GM12878 (cell line): ENCODE data around the gene CACNA2D1. TPM values are rescaled to one million over a fixed set of nuclear protein-coding genes. Genes with fewer than 3 reads are reported as not detected.

Source experiments
- ATAC-seq: fragments of 200-7000 bp; cut with Tn5 transposase; 3 replicates; pipeline ENCODE4 v1.9.1; 2020; ENCODE audit warnings: mild to moderate bottlenecking, moderate library complexity
- BruUV-seq: library from RNA; stranded (reverse); fragments of 400-500 nt; replicated peaks from 2 replicates; lab custom pipeline; 2021; lab: Mats Ljungman, UMichigan
- CTCF ChIA-PET: fragments of 300-600 bp; sonication (Branson Sonifier 250); formaldehyde crosslinking; extraction: SDS; loops from one replicate; lab custom pipeline; 2021; ENCODE audit warnings: inconsistent platforms; lab: Yijun Ruan, JAX
- POLR2A ChIA-PET: fragments of 350-600 bp; formaldehyde crosslinking; extraction: SDS; loops from one replicate; lab custom pipeline; 2021; ENCODE audit warnings: inconsistent platforms; lab: Charles Lee
- RAD21 ChIA-PET: fragments of 300-600 bp; sonication (Branson Sonifier 250); formaldehyde crosslinking; loops from one replicate; lab custom pipeline; 2023; ENCODE audit warnings: antibody characterized with exemption; ENCODE audit not compliant: unreplicated experiment; lab: Charles Lee
- SMC1A ChIA-PET: fragments of 300-600 bp; sonication (Branson Sonifier 250); formaldehyde crosslinking; loops from one replicate; lab custom pipeline; 2023; ENCODE audit not compliant: unreplicated experiment, uncharacterized antibody; lab: Charles Lee
- DNase-seq: peaks from one replicate; pipeline ENCODE4 v3.0.0-alpha.2; 2011; ENCODE audit warnings: low read depth, low spot score
- FAIRE-seq: peaks from 3 replicates; lab custom pipeline; 2011; peaks lifted over from hg19 to GRCh38; lab: Jason Lieb, UNC
- H2AFZ ChIP-seq: 2 replicates; pipeline ENCODE4 v1.6.0; 2011; ENCODE audit warnings: low read depth, low read length, control low read depth; ENCODE audit not compliant: control insufficient read depth
- H3K27ac ChIP-seq: 2 replicates; pipeline ENCODE4 v1.5.1; 2011; ENCODE audit warnings: control low read depth; ENCODE audit not compliant: control insufficient read depth, insufficient read depth
- H3K27me3 ChIP-seq, 2 experiments: replicated peaks in 1 of 2; 2 replicates each; pipeline versions ENCODE4 v1.6.0 to v1.6.1; 2011; ENCODE audit warnings: low read length in 1 of 2; ENCODE audit not compliant: control insufficient read depth in 2 of 2, insufficient read depth in 2 of 2
- H3K36me3 ChIP-seq, 2 experiments: 2 replicates each; pipeline ENCODE4 v1.5.1; 2011; ENCODE audit warnings: low read length in 1 of 2; ENCODE audit not compliant: control insufficient read depth in 2 of 2, insufficient read depth in 2 of 2
- H3K4me1 ChIP-seq: 2 replicates; pipeline ENCODE4 v1.6.1; 2011; ENCODE audit warnings: mild to moderate bottlenecking, low read length, moderate library complexity, mixed read lengths; ENCODE audit not compliant: control insufficient read depth, insufficient read depth
- H3K4me2 ChIP-seq: 2 replicates; pipeline ENCODE4 v1.6.0; 2011; ENCODE audit warnings: control low read depth; ENCODE audit not compliant: control insufficient read depth, insufficient read depth
- H3K4me3 ChIP-seq: fragments of 200-600 bp; sonication (generic); 2 replicates; pipeline ENCODE4 v1.5.1; 2016
- H3K79me2 ChIP-seq: 2 replicates; pipeline ENCODE4 v1.6.0; 2011; ENCODE audit warnings: low read length; ENCODE audit not compliant: control insufficient read depth, insufficient read depth
- H3K9ac ChIP-seq: 2 replicates; pipeline ENCODE4 v1.8.0; 2011; ENCODE audit warnings: low read length, control low read depth, mixed read lengths; ENCODE audit not compliant: control insufficient read depth, insufficient read depth
- H3K9me3 ChIP-seq: replicated peaks from 3 replicates; pipeline ENCODE4 v1.5.1; 2011; ENCODE audit warnings: mild to moderate bottlenecking, low read length; ENCODE audit not compliant: control insufficient read depth, insufficient read depth
- H4K20me1 ChIP-seq: 2 replicates; pipeline ENCODE4 v1.6.0; 2011; ENCODE audit not compliant: control insufficient read depth, insufficient read depth
- E2F4 ChIP-seq: IDR thresholded peaks from 2 replicates; pipeline ENCODE4 v1.6.1; 2012; ENCODE audit warnings: low read depth, low read length, improper control_type of control experiment
- ESRRA ChIP-seq: IDR thresholded peaks from 2 replicates; pipeline ENCODE4 v1.6.1; 2012; ENCODE audit warnings: mild to moderate bottlenecking, low read length, improper control_type of control experiment
- IRF4 ChIP-seq: IDR thresholded peaks from 2 replicates; pipeline ENCODE4 v1.6.1; 2011; ENCODE audit warnings: low read depth, low read length
- KAT2A ChIP-seq: conservative IDR thresholded peaks from 2 replicates; pipeline ENCODE4 v1.6.1; 2011; ENCODE audit warnings: low read depth, low read length; ENCODE audit not compliant: control insufficient read depth
- NFXL1 ChIP-seq: fragments of 450-650 bp; IDR thresholded peaks from 2 replicates; pipeline ENCODE4 v1.6.1; 2017; ENCODE audit warnings: antibody characterized with exemption, mild to moderate bottlenecking, borderline replicate concordance
- PAX5 ChIP-seq: IDR thresholded peaks from 2 replicates; pipeline ENCODE4 v1.6.1; 2011; ENCODE audit warnings: low read depth, low read length, borderline replicate concordance
- SPI1 ChIP-seq: IDR thresholded peaks from 2 replicates; pipeline ENCODE4 v1.6.1; 2011; ENCODE audit warnings: low read depth, mild to moderate bottlenecking, low read length, moderate library complexity, borderline replicate concordance; ENCODE audit not compliant: insufficient read depth
- SRF ChIP-seq, 2 experiments: IDR thresholded peaks; 2 replicates each; pipeline ENCODE4 v1.6.1; 2011; ENCODE audit warnings: low read depth in 2 of 2, low read length in 2 of 2, mild to moderate bottlenecking in 1 of 2, moderate library complexity in 1 of 2
- in situ Hi-C: fragments of 300-500 bp; cut with MboI; formaldehyde crosslinking; loops from 9 replicates; pipeline ENCODE4 v1.14.3; 2018; ENCODE audit warnings: mixed read lengths
- intact Hi-C: fragments of 100-400 bp; cut with micrococcal nuclease; formaldehyde crosslinking; loops from one replicate; pipeline ENCODE4 v1.14.2; 2022; ENCODE audit not compliant: unreplicated experiment
- polyA plus RNA-seq, 11 experiments: library from polyadenylated mRNA; depleted of rRNA in 4 of 11; unstranded in 6 of 11; stranded (reverse) in 5 of 11; fragments of >200 nt; fragmentation: Nextera tagmentation in 4 of 11; fragmentation: Illumina TruSeq in 1 of 11; extraction: Ambion mirVana in 4 of 11; extraction: Trizol in 1 of 11; gene quantifications; 1 replicate in 1 of 11; 2 replicates in 10 of 11; pipeline versions ENCODE4 v1.2.1 to v1.2.3, GENCODE V29; 2011 to 2016; ENCODE audit warnings: inconsistent platforms in 2 of 11, missing spikeins in 2 of 11, low read depth in 1 of 11
- total RNA-seq, 4 experiments: library from RNA; depleted of rRNA in 3 of 4; stranded (reverse); fragments of >200 nt in 3 of 4; fragmentation: Illumina TruSeq in 1 of 4; extraction: Trizol in 1 of 4; gene quantifications; 2 replicates each; pipeline versions ENCODE4 v1.2.1 to v1.2.3, GENCODE V29; 2013 to 2021

CACNA2D1 gene
- total and polyA plus RNA-seq, 10 of the 15 experiments (the other 5 are each of a cell fraction or from before 2014, with no cell fraction given), result 0.14 to 14.8 (median 0.97) TPM

GRCh38 chr7:82162289-82162688 is 281.3 kb downstream of the CACNA2D1 start (continued):
- no peak for TF ChIP-seq E2F4
- TF ChIP-seq KAT2A, result no peak
- no peak for TF ChIP-seq PAX5
- no peak for TF ChIP-seq ESRRA
- no peak for TF ChIP-seq NFXL1

GRCh38 chr7:82158327-82158726 is 285.2 kb downstream of the CACNA2D1 start:
- Histone ChIP-seq H3K36me3 (no peaks in the 10 kb centered on the region), H3K9ac (no peak overlapping the region), H3K27me3 (no peaks in the 10 kb centered on the region), H3K9me3 (no peaks in the 10 kb centered on the region), H3K79me2 (no peaks in the 10 kb centered on the region), H2AFZ (no peak overlapping the region), H3K4me1 (no peaks in the 10 kb centered on the region), H4K20me1 (no peaks in the 10 kb centered on the region), H3K4me3 (no peak overlapping the region), H3K27ac (no peak overlapping the region), H3K4me2 (no peak overlapping the region)
- ATAC-seq, result no peak
- RAD21 ChIA-PET, result interaction anchor here (1.0 to 1.4 kb wide), 2 partner anchors 8 to 12 kb away, joined by 3 read pairs; no protein-coding TSS in a partner anchor
- TF ChIP-seq SPI1 (no peak), IRF4 (no peak), SRF (IDR thresholded peaks at IDR 0.05; ENCODE audit: low read depth in 2 of 2, low read length in 2 of 2) (no peak)
- SMC1A ChIA-PET, result interaction anchor here (1.0 to 2.4 kb wide), 6 partner anchors 10 to 58 kb away, joined by 3 to 8 read pairs (median 4); no protein-coding TSS in a partner anchor
- in situ Hi-C loops, result no loop called here
- POLR2A ChIA-PET, result no interaction called here
- CTCF ChIA-PET, result interaction anchor here (0.7 to 1.6 kb wide), 3 partner anchors 8 to 13 kb away, joined by 3 to 6 read pairs (median 4); no protein-coding TSS in a partner anchor
- intact Hi-C loops, result no loop called here
- BruUV-seq, result no TSS peak
- no peak for DNase-seq
- peak; percentile 18 for FAIRE-seq
